ENCODE results near the gene C4B.
"Not testable (repeated sequence)": the region's sequence is repeated elsewhere in the genome, so short reads cannot be mapped to it uniquely, and the experiment has no call there.

Gene C4B

GRCh38 chr6:32009537-32009936 is 5.1 kb upstream of the C4B start:
- H3K27me3 ChIP-seq (ENCODE audit: control insufficient read depth in 3 of 3, insufficient read depth in 3 of 3, low read depth in 1 of 3, low read length in 3 of 3); H4K91ac ChIP-seq (ENCODE audit: low read depth, low read length, poor library complexity); H3K27ac ChIP-seq (replicated peaks; ENCODE audit: low read length); H2BK12ac ChIP-seq (ENCODE audit: low read length); H3K9ac ChIP-seq (ENCODE audit: low read depth, low read length, poor library complexity); H3K23ac ChIP-seq (ENCODE audit: low read depth, low read length, poor library complexity); H3K4me2 ChIP-seq (ENCODE audit: insufficient read depth, low read length, poor library complexity, severe bottlenecking); H3K9me3 ChIP-seq (replicated peaks in 1 of 2; ENCODE audit: control insufficient read depth in 2 of 2, insufficient read depth in 1 of 2, low read depth in 1 of 2, low read length in 2 of 2); H2BK5ac ChIP-seq (ENCODE audit: low read length); H4K8ac ChIP-seq (ENCODE audit: low read depth, low read length); DNase-seq (ENCODE audit: low spot score); H3K4me3 ChIP-seq (ENCODE audit: low read length in 2 of 2); H3K79me1 ChIP-seq (ENCODE audit: low read depth, low read length); H3K4me1 ChIP-seq (ENCODE audit: control insufficient read depth in 2 of 2, insufficient read depth in 1 of 2, low read depth in 1 of 2, low read length in 2 of 2); H2AK5ac ChIP-seq (ENCODE audit: low read depth, low read length); H2AFZ ChIP-seq (ENCODE audit: low read length); H3K14ac ChIP-seq (ENCODE audit: low read length); H3K36me3 ChIP-seq (replicated peaks in 1 of 2; ENCODE audit: control insufficient read depth in 2 of 2, insufficient read depth in 2 of 2, low read length in 2 of 2); H2BK15ac ChIP-seq (ENCODE audit: low read length); H2BK120ac ChIP-seq (ENCODE audit: low read depth, low read length); H3K4ac ChIP-seq (ENCODE audit: low read length); H3K18ac ChIP-seq (ENCODE audit: low read length): not testable (repeated sequence)
- no CpG with 5 or more reads among the region's 12 CpGs for WGBS, 2 donors (ENCODE audit: extremely low coverage in 2 of 2, insufficient read length in 2 of 2, insufficient replicate concordance in 1 of 2)

DNA sequence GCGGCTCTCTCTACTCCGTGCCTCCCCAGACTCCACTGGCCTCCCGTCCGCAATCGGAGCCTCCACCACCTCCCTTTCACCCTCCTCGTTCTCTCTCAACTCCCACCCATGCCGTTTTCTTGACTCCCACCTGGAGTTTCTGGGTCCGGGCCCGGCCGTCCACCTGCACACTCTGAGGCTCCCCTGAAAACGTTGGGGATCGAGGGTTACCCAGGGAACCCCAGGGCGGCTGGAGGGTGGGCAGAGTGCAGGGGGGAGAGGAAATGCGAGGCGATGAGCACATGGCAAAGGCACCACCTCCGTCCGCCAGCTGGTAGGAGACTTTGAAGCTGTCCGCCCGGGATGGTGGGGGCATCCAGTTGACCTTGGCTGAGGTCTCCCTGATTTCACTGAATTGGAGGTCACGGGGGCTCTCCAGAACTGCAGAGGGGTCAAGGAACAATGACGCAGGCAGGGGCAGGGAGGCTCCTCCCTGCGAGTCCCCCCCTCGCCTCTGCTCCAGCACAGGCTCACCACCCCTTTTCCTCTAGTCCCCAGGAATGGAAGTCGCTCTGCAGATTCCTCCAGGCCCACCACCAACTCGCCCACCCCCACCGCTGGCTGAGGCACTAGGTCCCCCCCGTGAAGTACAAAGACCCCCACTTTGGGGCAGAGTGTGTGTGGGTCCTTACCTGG is 3.6 kb upstream of the C4B start:
- H4K91ac ChIP-seq (ENCODE audit: low read depth, low read length, poor library complexity); H2BK5ac ChIP-seq (ENCODE audit: low read length); H2BK12ac ChIP-seq (ENCODE audit: low read length); H3K27ac ChIP-seq (replicated peaks; ENCODE audit: low read length); H3K18ac ChIP-seq (ENCODE audit: low read length); H3K23ac ChIP-seq (ENCODE audit: low read depth, low read length, poor library complexity); H3K79me1 ChIP-seq (ENCODE audit: low read depth, low read length); H3K14ac ChIP-seq (ENCODE audit: low read length); H2BK120ac ChIP-seq (ENCODE audit: low read depth, low read length); H3K4me2 ChIP-seq (ENCODE audit: insufficient read depth, low read length, poor library complexity, severe bottlenecking); H3K9ac ChIP-seq (ENCODE audit: low read depth, low read length, poor library complexity); H2AK5ac ChIP-seq (ENCODE audit: low read depth, low read length); H3K4me1 ChIP-seq (ENCODE audit: control insufficient read depth in 2 of 2, insufficient read depth in 1 of 2, low read depth in 1 of 2, low read length in 2 of 2); H4K8ac ChIP-seq (ENCODE audit: low read depth, low read length); H3K36me3 ChIP-seq (replicated peaks in 1 of 2; ENCODE audit: control insufficient read depth in 2 of 2, insufficient read depth in 2 of 2, low read length in 2 of 2); H3K4me3 ChIP-seq (ENCODE audit: low read length in 2 of 2); H2AFZ ChIP-seq (ENCODE audit: low read length); H3K27me3 ChIP-seq (ENCODE audit: control insufficient read depth in 3 of 3, insufficient read depth in 3 of 3, low read depth in 1 of 3, low read length in 3 of 3); H3K9me3 ChIP-seq (replicated peaks in 1 of 2; ENCODE audit: control insufficient read depth in 2 of 2, insufficient read depth in 1 of 2, low read depth in 1 of 2, low read length in 2 of 2); H3K4ac ChIP-seq (ENCODE audit: low read length); DNase-seq (ENCODE audit: low spot score); H2BK15ac ChIP-seq (ENCODE audit: low read length): not testable (repeated sequence)
- no CpG with 5 or more reads among the region's 27 CpGs for WGBS, 2 donors (ENCODE audit: extremely low coverage in 2 of 2, insufficient read length in 2 of 2, insufficient replicate concordance in 1 of 2)

DNA sequence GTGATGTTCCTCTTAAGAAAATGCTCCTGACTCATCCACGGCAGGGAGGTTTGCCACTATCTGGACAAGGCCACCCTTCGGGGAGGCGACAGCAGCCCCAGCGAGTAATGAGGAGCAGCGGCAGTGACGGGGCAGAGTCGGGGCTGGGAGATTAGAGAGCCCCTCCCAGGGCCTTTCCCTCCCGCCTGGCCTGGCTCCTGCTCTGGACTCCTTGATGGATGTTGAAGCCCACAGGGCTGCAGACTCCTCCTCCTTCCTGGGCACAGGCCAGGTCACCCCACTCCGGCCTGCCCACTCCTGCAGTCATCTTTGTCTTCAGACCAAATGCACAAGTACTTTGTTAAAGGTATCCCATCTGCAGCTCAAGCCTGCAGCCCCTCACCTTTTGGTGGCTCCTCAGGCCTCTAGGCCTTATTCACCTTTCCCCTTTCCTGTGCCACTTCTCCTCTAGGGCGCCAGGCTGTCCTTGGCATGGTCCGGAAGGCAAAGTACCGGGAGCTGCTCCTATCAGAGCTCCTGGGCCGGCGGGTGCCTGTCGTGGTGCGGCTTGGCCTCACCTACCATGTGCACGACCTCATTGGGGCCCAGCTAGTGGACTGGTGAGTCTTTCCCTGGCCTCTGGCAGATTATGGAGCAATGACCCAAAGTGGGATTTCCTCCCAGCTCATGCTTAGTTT is 1.5 kb upstream of the C4B start:
- not testable (repeated sequence) for H2BK120ac ChIP-seq (ENCODE audit: low read depth, low read length); H3K4me2 ChIP-seq (ENCODE audit: insufficient read depth, low read length, poor library complexity, severe bottlenecking); H4K8ac ChIP-seq (ENCODE audit: low read depth, low read length); H3K23ac ChIP-seq (ENCODE audit: low read depth, low read length, poor library complexity); H3K4me1 ChIP-seq (ENCODE audit: control insufficient read depth in 2 of 2, insufficient read depth in 1 of 2, low read depth in 1 of 2, low read length in 2 of 2); H2BK5ac ChIP-seq (ENCODE audit: low read length); H2AK5ac ChIP-seq (ENCODE audit: low read depth, low read length); H2AFZ ChIP-seq (ENCODE audit: low read length); H3K79me1 ChIP-seq (ENCODE audit: low read depth, low read length); H2BK15ac ChIP-seq (ENCODE audit: low read length); H3K27me3 ChIP-seq (ENCODE audit: control insufficient read depth in 3 of 3, insufficient read depth in 3 of 3, low read depth in 1 of 3, low read length in 3 of 3); H3K14ac ChIP-seq (ENCODE audit: low read length); H2BK12ac ChIP-seq (ENCODE audit: low read length); H3K4me3 ChIP-seq (ENCODE audit: low read length in 2 of 2); H3K36me3 ChIP-seq (replicated peaks in 1 of 2; ENCODE audit: control insufficient read depth in 2 of 2, insufficient read depth in 2 of 2, low read length in 2 of 2); H3K27ac ChIP-seq (replicated peaks; ENCODE audit: low read length); DNase-seq (ENCODE audit: low spot score); H3K9me3 ChIP-seq (replicated peaks in 1 of 2; ENCODE audit: control insufficient read depth in 2 of 2, insufficient read depth in 1 of 2, low read depth in 1 of 2, low read length in 2 of 2); H3K18ac ChIP-seq (ENCODE audit: low read length); H3K9ac ChIP-seq (ENCODE audit: low read depth, low read length, poor library complexity); H4K91ac ChIP-seq (ENCODE audit: low read depth, low read length, poor library complexity); H3K4ac ChIP-seq (ENCODE audit: low read length)
- no CpG with 5 or more reads among the region's 17 CpGs for WGBS, 2 donors (ENCODE audit: extremely low coverage in 2 of 2, insufficient read length in 2 of 2, insufficient replicate concordance in 1 of 2)

- not testable (repeated sequence) for H3K4ac ChIP-seq (ENCODE audit: low read length); H2BK12ac ChIP-seq (ENCODE audit: low read length); H2AK5ac ChIP-seq (ENCODE audit: low read depth, low read length); DNase-seq (ENCODE audit: low spot score); H2AFZ ChIP-seq (ENCODE audit: low read length); H3K18ac ChIP-seq (ENCODE audit: low read length); H3K4me2 ChIP-seq (ENCODE audit: insufficient read depth, low read length, poor library complexity, severe bottlenecking); H3K4me1 ChIP-seq (ENCODE audit: control insufficient read depth in 2 of 2, insufficient read depth in 1 of 2, low read depth in 1 of 2, low read length in 2 of 2); H3K4me3 ChIP-seq (ENCODE audit: low read length in 2 of 2); H4K91ac ChIP-seq (ENCODE audit: low read depth, low read length, poor library complexity); H2BK15ac ChIP-seq (ENCODE audit: low read length); H3K79me1 ChIP-seq (ENCODE audit: low read depth, low read length); H2BK120ac ChIP-seq (ENCODE audit: low read depth, low read length); H3K9me3 ChIP-seq (replicated peaks in 1 of 2; ENCODE audit: control insufficient read depth in 2 of 2, insufficient read depth in 1 of 2, low read depth in 1 of 2, low read length in 2 of 2); H3K14ac ChIP-seq (ENCODE audit: low read length); H3K27me3 ChIP-seq (ENCODE audit: control insufficient read depth in 3 of 3, insufficient read depth in 3 of 3, low read depth in 1 of 3, low read length in 3 of 3); H3K36me3 ChIP-seq (replicated peaks in 1 of 2; ENCODE audit: control insufficient read depth in 2 of 2, insufficient read depth in 2 of 2, low read length in 2 of 2); H3K27ac ChIP-seq (replicated peaks; ENCODE audit: low read length); H4K8ac ChIP-seq (ENCODE audit: low read depth, low read length); H3K23ac ChIP-seq (ENCODE audit: low read depth, low read length, poor library complexity); H3K9ac ChIP-seq (ENCODE audit: low read depth, low read length, poor library complexity); H2BK5ac ChIP-seq (ENCODE audit: low read length)
- WGBS, 2 donors (ENCODE audit: extremely low coverage in 2 of 2, insufficient read length in 2 of 2, insufficient replicate concordance in 1 of 2) = no CpG with 5 or more reads among the region's 5 CpGs
Measured at GRCh38 chr6:32013738-32014137, 857 bp upstream of the C4B start.
